Measurements from ENCODE around the gene SAXO1.

The SAXO1 gene

GRCh38 chr9:18909140-18910018, 123.6 kb downstream of the SAXO1 start:
- DNase-seq, result no peak

GRCh38 chr9:18907927-18908625, 124.9 kb downstream of the SAXO1 start:
- no peak for DNase-seq

- no peak for DNase-seq
Observed at GRCh38 chr9:18906656-18907395, 126.2 kb downstream of the SAXO1 start.

- no peak for DNase-seq
Observed at GRCh38 chr9:18905883-18906629, 127.0 kb downstream of the SAXO1 start.

GRCh38 chr9:18905028-18905882, 127.8 kb downstream of the SAXO1 start:
- no peak for DNase-seq

GRCh38 chr9:18903450-18903849, 129.6 kb downstream of the SAXO1 start:
- DNase-seq, result no peak

GRCh38 chr9:18896531-18897179, 136.4 kb downstream of the SAXO1 start:
- DNase-seq, result no peak

- DNase-seq, result no peak
Observed at GRCh38 chr9:18896004-18896403, 137.0 kb downstream of the SAXO1 start.

- DNase-seq, result no peak
Observed at GRCh38 chr9:18893491-18893890, 139.5 kb downstream of the SAXO1 start.

GRCh38 chr9:18893046-18893445, 140.0 kb downstream of the SAXO1 start:
- DNase-seq, result no peak

GRCh38 chr9:18891946-18892670, 140.9 kb downstream of the SAXO1 start:
- no peak for DNase-seq

- no peak for DNase-seq
Observed at GRCh38 chr9:18890372-18890771, 142.6 kb downstream of the SAXO1 start.

- DNase-seq, result no peak
Observed at GRCh38 chr9:18889550-18889949, 143.5 kb downstream of the SAXO1 start.

- no peak for DNase-seq
Observed at GRCh38 chr9:18888290-18888689, 144.7 kb downstream of the SAXO1 start.

GRCh38 chr9:18887546-18887945, 145.5 kb downstream of the SAXO1 start:
- no peak for DNase-seq

- DNase-seq, result no peak
Observed at GRCh38 chr9:18881758-18882157, 151.3 kb downstream of the SAXO1 start.

GRCh38 chr9:18877984-18878383, 155.0 kb downstream of the SAXO1 start:
- no peak for DNase-seq

Data from activated naive CD4-positive, alpha-beta T cell treated with anti-CD3 and anti-CD28 coated beads, Interleukin-2, amount 50 U/mL, for 16 hours (primary cell).